Gastroesophageal sphincter (tissue), 4 donors: ENCODE results near the gene PPFIA4. TPM values are rescaled to one million over a fixed set of nuclear protein-coding genes. Genes with fewer than 3 reads are reported as not detected.

ENCODE experiments used
- ATAC-seq: fragments of 150-250 bp; one replicate; pipeline ENCODE4 v1.9.1; 2016; ENCODE audit warnings: mild to moderate bottlenecking, moderate library complexity
- H3K27ac ChIP-seq, 4 donors: fragments of 200-600 bp; sonication (generic) in 3 of 4; 1 replicate in 3 of 4; 2 replicates in 1 of 4; pipeline ENCODE4 v1.5.1; 2016 to 2019
- H3K27me3 ChIP-seq: fragments of 200-600 bp; sonication (generic); one replicate; pipeline ENCODE4 v1.5.1; 2019
- H3K36me3 ChIP-seq, 2 donors: fragments of 200-600 bp; sonication (generic); one replicate each; pipeline ENCODE4 v1.5.1; 2019; ENCODE audit warnings: control low read depth in 1 of 2
- H3K4me1 ChIP-seq, 3 donors: fragments of 200-600 bp; sonication (generic); 1 replicate in 2 of 3; 2 replicates in 1 of 3; pipeline ENCODE4 v1.5.1; 2016 to 2019; ENCODE audit warnings: control low read depth in 2 of 3
- H3K4me3 ChIP-seq, 2 donors: fragments of 200-600 bp; sonication (generic); one replicate each; pipeline ENCODE4 v1.5.1; 2019; ENCODE audit warnings: mild to moderate bottlenecking in 1 of 2, moderate library complexity in 1 of 2
- H3K9me3 ChIP-seq, 3 donors: fragments of 200-600 bp; sonication (generic); one replicate each; pipeline ENCODE4 v1.5.1; 2017 to 2019; ENCODE audit warnings: control low read depth in 2 of 3
- EP300 ChIP-seq: sonication (generic); formaldehyde crosslinking; IDR thresholded peaks from one replicate; pipeline ENCODE4 v1.6.1; 2017; ENCODE audit warnings: antibody characterized with exemption, mild to moderate bottlenecking
- POLR2A ChIP-seq, 2 donors: fragments of 450-650 bp; IDR thresholded peaks; one replicate each; pipeline ENCODE4 v1.6.1; 2017; ENCODE audit warnings: antibody characterized with exemption in 2 of 2, mild to moderate bottlenecking in 2 of 2, moderate library complexity in 1 of 2
- POLR2AphosphoS5 ChIP-seq: sonication (generic); formaldehyde crosslinking; IDR thresholded peaks from one replicate; pipeline ENCODE4 v1.6.1; 2017; ENCODE audit warnings: antibody characterized with exemption
- WGBS, 2 donors: methylation state at CpG; one replicate each; pipeline ENCODE4 v1.1.5; 2018; ENCODE audit warnings: low coverage in 1 of 2; 5-methylcytosine and 5-hydroxymethylcytosine counted together
- total RNA-seq, 4 donors: library from RNA; depleted of rRNA; stranded (reverse); fragments of >200 nt; gene quantifications; one replicate each; pipeline ENCODE4 v1.1.0, GENCODE V29; 2016
- TF ChIP-seq, protein P1 (sequence below), 4 experiments: fragments of 200-600 bp in 2 of 4; fragments of 450-650 bp in 2 of 4; sonication (generic) in 1 of 4; IDR thresholded peaks; one replicate each; pipeline ENCODE4 v1.5.1; 2017 to 2019; ENCODE audit warnings: antibody characterized with exemption in 4 of 4, mild to moderate bottlenecking in 2 of 4, moderate library complexity in 2 of 4

PPFIA4 gene
- total RNA-seq = 10 to 100 TPM in 1 of 4 donors, 1 to 10 TPM in 2, under 1 TPM in 1; 0.81 to 10.5 (median 1.7) TPM

- WGBS, 2 donors = 29% methylated on average over 16 of the region's 52 CpGs; no CpG with 5 or more reads in 1 of the 2 donors
- Histone ChIP-seq H3K27me3 (no peaks in the 10 kb centered on the region), H3K4me3 (peak within 1 kb of the TSS; percentile 36 to 56), H3K4me1 (peaks cover 0 to 37% (median 3%) of the 10 kb centered on the region in 3 donors), H3K36me3 (peaks cover 3 to 33% of the 10 kb centered on the region in 2 donors), H3K9me3 (no peaks in the 10 kb centered on the region), H3K27ac (peak within 1 kb of the TSS in 3 of 4 donors; percentile 65 to 73 (median 70))
- TF ChIP-seq EP300 (no peak), POLR2A (IDR thresholded peaks at IDR 0.05) (no peak), POLR2AphosphoS5 (peak; percentile 6)
- TF ChIP-seq, protein P1, sequence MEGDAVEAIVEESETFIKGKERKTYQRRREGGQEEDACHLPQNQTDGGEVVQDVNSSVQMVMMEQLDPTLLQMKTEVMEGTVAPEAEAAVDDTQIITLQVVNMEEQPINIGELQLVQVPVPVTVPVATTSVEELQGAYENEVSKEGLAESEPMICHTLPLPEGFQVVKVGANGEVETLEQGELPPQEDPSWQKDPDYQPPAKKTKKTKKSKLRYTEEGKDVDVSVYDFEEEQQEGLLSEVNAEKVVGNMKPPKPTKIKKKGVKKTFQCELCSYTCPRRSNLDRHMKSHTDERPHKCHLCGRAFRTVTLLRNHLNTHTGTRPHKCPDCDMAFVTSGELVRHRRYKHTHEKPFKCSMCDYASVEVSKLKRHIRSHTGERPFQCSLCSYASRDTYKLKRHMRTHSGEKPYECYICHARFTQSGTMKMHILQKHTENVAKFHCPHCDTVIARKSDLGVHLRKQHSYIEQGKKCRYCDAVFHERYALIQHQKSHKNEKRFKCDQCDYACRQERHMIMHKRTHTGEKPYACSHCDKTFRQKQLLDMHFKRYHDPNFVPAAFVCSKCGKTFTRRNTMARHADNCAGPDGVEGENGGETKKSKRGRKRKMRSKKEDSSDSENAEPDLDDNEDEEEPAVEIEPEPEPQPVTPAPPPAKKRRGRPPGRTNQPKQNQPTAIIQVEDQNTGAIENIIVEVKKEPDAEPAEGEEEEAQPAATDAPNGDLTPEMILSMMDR (IDR thresholded peaks at IDR 0.05) = peak in 1 of 4 experiments; percentile 37
- ATAC-seq = peak; percentile 93
Measured at GRCh38 chr1:203026031-203026665, at the start of gene PPFIA4. PPFIA4 (plus strand) TSS chr1:203026491; CDS start chr1:203039009, 12,518 bp downstream.

DNA sequence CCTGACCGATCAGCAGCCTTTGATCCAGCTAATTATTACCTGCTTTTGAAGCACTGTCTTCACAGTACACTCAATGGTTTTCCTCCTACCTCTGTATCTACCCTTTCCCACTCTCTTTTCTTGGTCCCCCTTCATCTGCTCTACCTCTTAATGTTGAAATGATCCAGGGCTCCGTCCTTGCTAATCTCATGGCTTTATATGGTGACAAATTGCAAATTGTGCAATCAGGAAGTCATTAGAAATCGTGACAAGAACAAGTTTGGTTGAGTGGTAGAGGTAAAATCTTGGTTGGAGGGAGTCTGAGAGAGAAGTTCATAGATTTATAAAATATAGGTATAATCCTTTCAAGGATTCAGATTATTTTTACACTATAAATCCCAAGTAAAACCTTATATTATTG is 49.7 kb upstream of the PPFIA4 start:
- no peaks in the 10 kb centered on the region for H3K4me1 ChIP-seq
- 33 to 34% methylated on average over 2 to 3 of the region's 3 CpGs for whole genome bisulfite sequencing, 2 donors
- ATAC-seq = no peak
- H3K4me3 ChIP-seq = no peak overlapping the region
- no peaks in the 10 kb centered on the region for H3K36me3 ChIP-seq
- peaks cover 30% of the 10 kb centered on the region for H3K27me3 ChIP-seq
- TF ChIP-seq POLR2A (IDR thresholded peaks at IDR 0.05) (no peak), POLR2AphosphoS5 (no peak), EP300 (no peak)
- TF ChIP-seq, protein P1 (IDR thresholded peaks at IDR 0.05) = no peak
- no peaks in the 10 kb centered on the region for H3K9me3 ChIP-seq
- no peak overlapping the region for H3K27ac ChIP-seq

DNA sequence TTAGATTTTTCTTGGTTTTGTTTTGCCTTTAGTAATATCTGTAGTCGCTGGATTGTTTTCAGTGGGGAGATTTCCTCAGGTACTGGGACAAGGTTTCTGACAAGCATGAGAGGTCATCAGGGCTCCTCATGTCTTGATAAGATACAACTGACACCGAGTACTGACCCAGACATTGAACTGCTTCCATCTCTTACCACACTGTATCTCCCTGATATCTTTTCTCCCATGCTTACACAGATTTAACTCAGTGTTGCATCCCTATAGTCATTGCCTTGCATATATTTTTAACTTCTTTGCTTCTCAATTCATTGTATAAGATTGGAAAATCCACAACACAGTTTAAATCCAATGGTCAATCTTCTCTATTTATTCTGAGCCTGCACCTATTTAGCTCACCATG is 46.8 kb upstream of the PPFIA4 start:
- H3K9me3 ChIP-seq = no peaks in the 10 kb centered on the region
- H3K27ac ChIP-seq = no peak overlapping the region
- H3K4me1 ChIP-seq = no peaks in the 10 kb centered on the region
- WGBS, 2 donors = 43 to 77% methylated on average over 2 of the region's 2 CpGs
- H3K36me3 ChIP-seq = no peaks in the 10 kb centered on the region
- H3K4me3 ChIP-seq = no peak overlapping the region
- TF ChIP-seq EP300 = no peak
- TF ChIP-seq, protein P1 (IDR thresholded peaks at IDR 0.05) = no peak
- TF ChIP-seq POLR2AphosphoS5 = no peak
- TF ChIP-seq POLR2A (IDR thresholded peaks at IDR 0.05) = no peak
- peaks cover 30% of the 10 kb centered on the region for H3K27me3 ChIP-seq
- no peak for ATAC-seq

GRCh38 chr1:202981939-202982338 is 44.4 kb upstream of the PPFIA4 start:
- H3K36me3 ChIP-seq = no peaks in the 10 kb centered on the region
- peaks cover 24% of the 10 kb centered on the region for H3K27me3 ChIP-seq
- H3K9me3 ChIP-seq = no peaks in the 10 kb centered on the region
- no peak for ATAC-seq
- 24% methylated on average over 2 of the region's 2 CpGs; no CpG with 5 or more reads in 1 of the 2 donors for WGBS, 2 donors
- TF ChIP-seq, protein P1 (IDR thresholded peaks at IDR 0.05) = no peak
- TF ChIP-seq EP300 (no peak), POLR2A (IDR thresholded peaks at IDR 0.05) (no peak), POLR2AphosphoS5 (no peak)
- H3K4me1 ChIP-seq = no peaks in the 10 kb centered on the region
- H3K4me3 ChIP-seq = no peak overlapping the region
- H3K27ac ChIP-seq = no peak overlapping the region
